CD4-positive, alpha-beta T cell treated with Interleukin-10 for 1 hour (primary cell): Measurements from ENCODE around the gene GIMAP2.
"Not testable (repeated sequence)": the region's sequence is repeated elsewhere in the genome, so short reads cannot be mapped to it uniquely, and the experiment has no call there.

Experiments used
- DNase-seq: peaks from one replicate; pipeline ENCODE4 v3.0.0-alpha.2; 2020

Gene GIMAP2

DNA sequence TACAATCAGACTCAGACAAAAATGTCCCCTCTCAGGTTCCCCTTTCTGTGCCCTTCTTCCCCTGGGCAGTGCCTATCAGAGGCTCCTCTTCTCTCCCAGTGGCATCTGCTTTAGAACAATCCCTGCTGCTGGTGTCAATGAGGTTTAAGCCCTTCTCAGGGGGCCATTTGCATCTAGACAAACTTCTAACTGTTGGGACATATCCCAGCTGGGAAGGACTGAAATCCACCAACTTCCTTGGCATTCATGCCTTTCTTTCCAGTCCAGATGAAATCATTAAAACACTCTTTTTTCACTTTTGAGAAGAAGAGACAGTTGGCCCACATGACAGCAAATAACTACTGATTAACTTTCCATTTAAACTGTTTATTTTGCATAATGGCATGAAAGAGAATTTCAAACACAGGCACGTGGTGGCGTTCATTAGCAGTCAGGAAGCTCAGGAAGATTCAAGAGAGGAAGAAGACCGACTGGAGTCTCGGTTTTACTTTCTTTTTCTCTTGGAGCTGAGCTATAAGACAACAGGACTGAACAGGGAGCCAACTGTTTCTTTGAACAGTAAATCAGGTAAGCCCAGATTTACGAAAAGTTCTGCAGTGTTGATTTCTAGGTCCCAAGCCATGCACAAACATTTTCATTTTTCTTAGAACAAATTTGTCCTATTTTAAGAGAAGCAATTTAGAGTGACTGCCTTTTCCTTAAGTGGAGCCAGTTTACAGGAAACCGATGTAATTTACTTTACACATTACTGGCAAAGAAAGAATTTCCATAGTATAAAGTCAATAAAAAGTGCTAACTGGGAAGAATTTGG, at the start of gene GIMAP2:
Gene GIMAP2, plus strand, starts transcription at position 488 of the 811 bp plus-strand sequence. CDS start 1,354 bp downstream, outside the sequence.
- DNase-seq = peak; percentile 75

DNA sequence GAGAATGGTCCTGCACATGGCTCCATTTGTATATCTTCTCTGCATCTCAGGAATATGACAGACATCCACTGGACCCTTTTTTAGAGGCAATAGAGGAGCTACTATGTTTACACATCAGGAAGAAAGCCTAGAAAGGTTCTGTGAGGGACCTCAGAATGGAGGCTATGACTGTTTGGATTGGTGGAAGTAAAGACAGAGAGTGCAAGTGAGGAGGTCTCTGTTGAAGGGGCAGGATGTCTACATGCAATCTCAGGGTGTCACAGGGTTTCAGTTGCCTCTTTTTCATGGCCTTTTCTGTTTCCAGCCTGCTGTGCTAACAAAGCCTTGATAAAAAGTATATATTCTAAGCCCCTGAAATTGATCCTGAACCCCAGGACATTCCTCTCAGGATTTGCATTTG, 43.7 kb upstream of the GIMAP2 start:
- no peak for DNase-seq

DNA sequence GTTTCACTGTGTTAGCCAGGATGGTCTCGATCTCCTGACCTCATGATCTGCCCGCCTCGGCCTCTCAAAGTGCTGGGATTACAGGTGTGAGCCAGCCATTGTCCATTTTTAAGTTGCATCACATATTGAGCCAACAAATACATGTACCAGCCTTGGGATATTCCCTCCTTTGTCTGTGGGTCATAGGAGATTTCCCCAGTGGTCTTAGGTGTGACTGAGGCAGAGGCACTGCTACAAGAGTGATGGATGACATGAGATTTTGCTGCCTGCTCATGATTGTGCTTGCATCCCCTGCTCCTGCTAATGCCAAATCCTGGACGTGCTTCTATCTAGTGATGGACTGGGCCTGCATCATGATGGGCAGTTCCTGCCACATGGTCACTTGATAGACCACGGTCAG, 42.6 kb upstream of the GIMAP2 start:
- no peak for DNase-seq

DNA sequence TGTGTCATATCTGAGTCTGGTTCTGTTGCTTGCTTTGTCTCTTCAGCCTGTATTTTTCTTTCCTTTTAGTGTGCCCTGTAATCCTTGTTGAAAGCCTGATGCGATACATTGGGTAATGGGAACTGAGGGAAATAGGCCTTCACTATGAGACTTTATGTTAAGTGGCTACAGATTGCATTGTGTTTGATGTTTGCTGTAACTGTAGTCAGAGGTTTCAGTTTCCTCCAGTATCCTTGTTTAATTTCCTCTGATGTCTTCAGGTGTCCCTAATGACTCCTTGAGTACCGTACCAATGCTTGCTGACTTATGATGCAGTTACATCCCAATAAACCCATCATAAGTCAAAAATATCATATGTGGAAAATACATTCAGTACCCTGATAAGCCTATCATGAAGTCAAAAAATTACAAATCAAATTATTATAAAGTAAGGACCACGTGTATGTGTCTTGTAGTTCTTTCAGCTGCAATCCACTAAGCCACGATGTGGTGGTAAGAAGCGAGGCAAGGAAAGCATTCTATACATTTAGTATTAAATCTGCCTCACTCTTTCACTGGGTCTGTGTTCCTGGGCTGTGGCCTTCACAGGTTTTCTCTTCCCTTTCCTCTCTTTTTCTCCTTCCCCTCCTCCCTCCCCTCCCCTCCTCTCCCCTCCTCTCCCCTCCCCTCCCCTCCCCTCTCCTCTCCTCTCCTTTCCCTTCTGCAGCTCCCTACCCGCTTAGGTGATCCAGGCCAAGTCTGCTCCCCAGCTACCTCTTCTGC, 40.1 kb upstream of the GIMAP2 start:
- DNase-seq = no peak

DNA sequence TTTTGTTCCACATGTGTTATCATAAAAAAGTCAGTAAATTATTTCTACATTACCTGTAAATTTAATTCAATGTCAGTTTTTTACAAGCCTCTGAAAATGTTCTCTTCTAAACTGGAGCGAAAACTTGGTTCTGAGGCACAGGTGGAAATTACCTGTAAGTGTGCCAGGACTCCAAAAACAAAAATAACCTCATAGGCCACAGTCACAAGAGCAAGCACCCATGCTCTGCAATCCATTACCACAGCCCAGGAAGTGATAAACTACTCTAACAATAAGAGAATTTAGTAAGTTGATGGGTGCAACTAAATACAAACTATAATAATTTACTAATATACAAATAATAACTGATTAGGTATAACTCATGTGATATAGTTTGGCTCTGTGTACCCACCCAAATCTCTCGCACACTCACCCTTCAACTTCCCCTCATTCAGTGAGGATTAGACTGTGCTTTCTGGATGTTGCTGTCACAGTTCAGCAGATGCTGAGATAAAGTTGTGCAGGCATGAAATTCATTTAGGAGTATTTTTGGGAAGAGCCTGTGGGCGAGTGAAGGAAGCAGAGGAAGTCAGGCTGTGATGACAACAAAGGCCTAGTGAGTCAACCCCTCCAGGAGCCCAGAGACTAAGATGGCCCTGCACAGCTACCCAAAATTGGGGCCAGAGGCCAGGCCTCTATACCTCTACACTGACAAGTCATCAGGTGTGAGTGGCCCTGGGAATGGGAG, 37.0 kb upstream of the GIMAP2 start:
- DNase-seq = peak; percentile 64

DNA sequence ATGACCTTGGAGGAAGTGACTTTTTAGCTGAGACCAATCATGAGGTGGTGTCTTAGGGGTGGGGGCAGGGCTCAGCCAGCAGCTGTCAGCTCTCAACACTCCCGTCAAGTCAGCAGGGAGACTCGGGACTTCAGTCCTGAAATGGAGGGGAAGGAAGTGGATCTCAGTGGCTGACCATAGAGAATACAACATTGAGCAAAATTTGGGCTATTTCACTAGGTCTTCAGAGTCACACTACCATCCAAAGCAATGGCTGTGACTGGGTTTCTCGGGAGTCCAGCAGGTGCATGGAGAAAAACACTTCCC, 36.5 kb upstream of the GIMAP2 start:
- DNase-seq = no peak

DNA sequence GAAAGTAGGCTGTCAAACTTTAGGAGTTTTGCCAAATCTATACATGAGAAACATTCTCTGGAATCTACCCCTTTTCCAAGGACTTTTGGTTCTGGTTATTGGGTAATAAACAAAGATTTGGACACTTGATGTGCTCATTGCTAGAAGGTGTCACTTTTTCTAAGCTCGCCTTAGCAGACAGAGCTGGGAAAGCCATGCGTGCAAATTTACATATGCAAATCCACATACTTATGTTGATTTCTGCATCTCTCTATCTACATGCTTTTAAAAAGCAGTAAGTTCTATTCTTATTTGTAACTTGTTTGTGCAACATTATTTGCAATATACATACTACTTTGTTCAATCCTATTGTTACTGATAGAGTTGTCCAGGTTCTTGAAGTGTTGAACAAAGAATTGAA, 30.8 kb upstream of the GIMAP2 start:
- DNase-seq = no peak

DNA sequence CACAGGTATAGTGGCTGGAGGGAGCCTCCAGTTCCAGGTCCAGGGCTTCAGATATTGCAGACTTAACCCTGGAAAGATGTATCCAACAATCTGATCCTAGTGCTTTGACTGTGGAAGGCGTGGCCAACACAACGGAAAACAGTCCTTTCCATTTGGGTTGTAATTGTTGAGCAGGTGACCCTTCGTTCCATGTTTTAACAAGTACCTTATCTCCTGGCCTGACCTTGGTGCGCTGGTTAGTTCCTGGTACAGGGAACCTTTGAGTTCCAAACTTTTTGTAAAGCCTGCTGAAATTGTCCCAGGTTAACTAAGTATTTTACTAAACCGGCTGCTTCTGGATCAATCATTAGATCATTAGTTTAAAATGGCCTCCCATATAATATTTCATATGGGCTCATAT, 29.5 kb upstream of the GIMAP2 start:
- no peak for DNase-seq

DNA sequence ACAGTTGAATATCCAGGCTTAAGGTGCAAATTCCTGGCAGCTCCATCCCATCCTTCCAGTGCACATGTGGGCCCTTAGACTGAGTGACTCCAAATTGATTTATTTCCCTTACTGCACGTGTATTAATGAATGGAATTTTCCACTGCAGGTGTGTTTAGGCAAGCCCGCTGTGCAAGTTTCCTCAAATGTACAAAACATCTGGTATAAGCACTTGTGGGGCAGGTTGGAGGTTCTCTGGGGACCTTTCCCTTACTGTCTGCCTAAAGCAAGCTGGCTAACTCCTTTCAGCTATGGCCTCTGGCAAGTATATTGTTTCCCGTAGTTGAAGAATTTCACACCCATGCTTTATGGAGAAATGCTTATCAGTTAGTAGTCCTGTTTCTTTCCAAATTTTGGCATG, 28.0 kb upstream of the GIMAP2 start:
- no peak for DNase-seq

DNA sequence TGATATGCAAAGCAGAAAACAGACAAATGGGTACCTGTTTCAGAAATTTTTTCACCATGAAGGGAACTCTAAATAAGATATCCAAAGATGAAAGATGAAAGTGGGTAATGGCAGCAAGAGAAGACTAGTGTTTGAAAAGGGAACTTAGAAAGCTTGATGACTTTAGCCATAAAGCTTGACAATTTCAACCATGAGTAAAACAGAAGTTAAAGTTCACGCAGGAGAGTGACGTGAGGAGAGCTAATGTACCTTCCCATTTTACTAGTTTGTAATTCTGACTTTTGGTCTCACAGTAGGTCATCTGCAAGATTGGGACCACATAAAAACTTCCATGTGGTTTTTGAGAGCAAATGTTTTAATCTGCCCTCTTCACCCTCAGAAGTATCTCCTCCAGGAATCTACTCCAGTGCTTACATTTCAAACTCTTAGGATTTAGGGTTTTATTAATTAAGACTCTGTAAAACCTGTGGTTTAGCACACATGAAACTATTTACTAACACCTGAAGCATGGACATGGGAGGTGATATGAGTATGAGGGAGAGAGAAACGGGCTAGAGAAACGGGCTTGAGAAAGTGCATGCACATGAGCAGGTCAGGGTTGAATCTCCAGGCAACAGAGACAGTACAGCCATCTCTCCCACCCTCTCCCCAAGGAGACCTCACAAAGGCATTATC, 24.4 kb upstream of the GIMAP2 start:
- DNase-seq = no peak

DNA sequence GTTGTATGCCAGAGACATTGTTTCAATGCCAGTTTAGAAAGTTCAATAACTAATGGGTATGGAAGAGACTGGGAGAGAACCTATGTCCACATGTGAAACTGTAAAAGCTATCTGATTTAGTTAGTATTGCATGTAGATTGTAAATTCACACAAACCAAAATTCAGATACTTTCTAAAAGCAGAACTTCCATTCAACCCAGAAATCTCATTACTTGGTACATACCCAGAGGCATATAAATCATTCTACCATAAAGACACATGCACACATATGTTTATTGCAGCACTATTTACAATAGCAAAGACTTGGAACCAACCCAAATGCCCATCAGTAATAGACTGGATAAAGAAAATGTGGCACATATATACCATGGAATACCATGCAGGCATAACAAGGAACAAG, 22.7 kb upstream of the GIMAP2 start:
- DNase-seq = not testable (repeated sequence)

DNA sequence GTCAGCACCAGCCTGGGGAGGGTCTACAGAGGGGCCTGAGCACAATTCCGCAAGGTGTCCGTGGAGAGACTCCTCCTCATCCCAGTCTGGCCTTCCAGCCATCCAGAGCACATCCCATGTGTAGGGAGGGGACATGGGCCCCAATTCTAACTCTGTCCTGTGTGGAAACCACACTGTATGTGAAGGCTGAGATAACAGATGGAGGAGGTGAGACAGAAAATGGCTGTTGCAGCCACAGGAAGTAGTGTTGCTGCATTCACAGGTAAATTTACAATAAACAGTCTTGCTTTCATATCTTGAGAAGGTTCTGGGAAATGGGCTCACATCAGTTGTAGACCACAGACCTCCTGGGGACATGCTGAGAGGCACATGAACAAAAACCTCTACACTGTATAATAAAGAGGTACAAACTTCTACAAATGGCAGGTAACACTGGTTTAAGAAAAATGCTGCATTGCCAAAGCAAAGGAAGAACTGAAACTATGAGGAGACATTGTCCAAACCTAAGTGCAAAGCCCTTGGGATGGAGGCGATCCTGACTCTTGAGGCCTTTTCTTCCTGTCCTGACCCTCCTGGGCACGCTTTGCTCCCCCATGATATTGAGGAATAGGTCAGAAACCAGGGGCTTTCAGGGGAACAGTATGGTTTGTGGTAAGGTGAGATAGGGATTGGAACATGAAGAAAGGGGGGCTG, 21.6 kb upstream of the GIMAP2 start:
- DNase-seq = peak; percentile 81

DNA sequence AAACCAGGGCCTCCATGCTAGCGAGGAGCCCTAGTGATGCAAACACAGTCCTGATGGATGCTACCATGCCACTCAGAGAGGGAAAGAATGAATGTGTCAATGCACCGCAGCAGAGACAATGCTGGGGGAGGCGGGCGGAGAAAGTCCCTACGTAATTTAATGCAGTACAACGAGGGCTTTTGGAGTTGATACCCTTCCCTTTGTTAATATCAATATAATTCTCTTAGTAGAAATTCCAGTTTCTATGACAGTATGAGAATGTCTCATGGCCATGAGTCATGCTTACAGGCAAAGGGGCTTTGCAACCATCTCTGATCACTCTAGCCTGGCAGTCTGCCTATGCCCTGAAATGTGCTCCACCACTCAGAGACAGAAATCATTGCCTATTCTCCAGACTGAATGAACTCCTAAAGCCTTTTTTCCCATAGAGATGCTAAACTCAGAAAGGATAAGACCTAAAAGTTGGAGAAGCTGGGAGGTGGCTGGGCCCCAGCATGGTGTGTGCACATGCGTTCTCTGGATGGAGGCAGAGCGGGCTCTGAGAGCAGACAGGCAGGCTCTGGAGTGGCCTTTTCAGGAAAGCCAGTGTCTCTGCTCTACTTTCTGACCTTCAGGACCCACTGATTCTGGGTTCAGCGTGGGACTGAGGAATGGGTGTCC, 20.3 kb upstream of the GIMAP2 start:
- no peak for DNase-seq

DNA sequence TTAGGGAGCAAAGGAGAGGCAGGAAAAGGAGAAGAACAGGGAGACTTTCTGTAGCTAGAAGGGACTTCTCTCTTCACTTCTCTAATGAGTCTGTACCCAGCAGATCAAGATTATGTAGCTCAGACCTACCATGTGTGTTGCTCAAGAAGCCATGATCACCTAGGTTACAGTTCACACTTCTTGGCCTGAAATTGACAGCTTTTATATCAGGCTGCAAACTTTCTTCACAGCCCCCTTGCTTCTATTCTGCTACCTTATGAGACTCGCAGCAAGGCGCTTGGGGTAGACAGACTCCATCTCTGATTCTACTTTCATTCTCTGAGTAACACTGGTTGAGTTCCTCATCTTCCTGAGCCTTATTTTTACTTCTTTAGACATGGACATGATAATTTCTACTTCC, 19.6 kb upstream of the GIMAP2 start:
- peak; percentile 68 for DNase-seq

DNA sequence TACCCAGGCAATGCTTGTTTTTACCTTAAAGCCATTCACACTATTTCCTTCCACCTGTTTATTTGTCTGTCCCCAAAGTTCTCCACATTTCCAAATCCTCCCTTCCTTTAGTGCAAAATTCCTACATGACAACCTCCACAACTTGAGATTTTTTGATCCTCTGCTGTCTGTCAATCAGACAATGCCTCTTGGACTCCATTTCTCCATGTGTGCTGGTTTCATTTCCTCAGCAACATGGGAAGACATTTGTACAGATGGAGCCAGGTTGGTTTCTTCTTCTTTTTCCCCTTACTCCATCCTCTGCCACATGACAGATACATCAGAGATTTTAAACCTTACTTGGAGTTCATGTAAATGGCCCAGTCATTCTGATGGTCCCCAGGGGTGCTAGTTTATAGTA, 19.1 kb upstream of the GIMAP2 start:
- DNase-seq = no peak

DNA sequence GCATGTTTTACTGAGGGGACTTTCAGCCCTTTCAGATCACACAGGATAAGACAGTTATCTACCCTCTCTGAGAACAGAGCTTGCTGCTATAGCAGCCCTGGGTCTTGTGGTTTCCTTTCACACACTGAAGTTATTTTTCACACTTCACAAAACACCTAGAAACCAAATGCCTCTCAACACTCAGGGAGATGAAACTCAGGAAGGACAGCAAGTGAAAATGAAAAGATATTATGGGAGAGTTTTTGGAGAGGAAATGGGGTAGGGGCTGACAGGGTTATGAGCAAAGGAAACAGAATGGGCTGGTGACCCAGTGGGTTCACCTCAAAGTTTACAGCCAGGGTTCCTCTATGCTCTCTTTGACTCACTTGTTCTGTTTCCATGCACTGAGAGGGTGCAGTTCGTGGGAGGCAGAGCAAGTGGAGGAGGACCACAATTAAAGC, 17.0 kb upstream of the GIMAP2 start:
- peak; percentile 87 for DNase-seq

DNA sequence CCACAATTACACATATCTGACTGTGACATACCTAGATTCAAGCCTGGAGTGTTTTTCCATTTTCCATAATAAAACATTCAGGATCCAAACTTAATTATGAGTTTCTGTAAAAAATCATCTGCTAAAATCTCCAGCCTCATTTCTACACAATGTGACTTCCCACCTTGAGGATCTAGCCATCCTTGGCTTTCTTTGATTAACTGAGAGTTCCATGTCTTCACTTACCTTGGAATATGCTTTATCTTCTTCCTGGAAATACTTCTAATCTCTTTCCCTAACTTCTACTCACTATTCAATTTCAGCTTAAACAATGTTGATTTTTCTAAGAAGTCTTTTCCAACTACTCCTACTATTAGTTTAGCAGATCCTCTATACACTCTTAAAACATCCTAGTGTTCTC, 16.5 kb upstream of the GIMAP2 start:
- no peak for DNase-seq

DNA sequence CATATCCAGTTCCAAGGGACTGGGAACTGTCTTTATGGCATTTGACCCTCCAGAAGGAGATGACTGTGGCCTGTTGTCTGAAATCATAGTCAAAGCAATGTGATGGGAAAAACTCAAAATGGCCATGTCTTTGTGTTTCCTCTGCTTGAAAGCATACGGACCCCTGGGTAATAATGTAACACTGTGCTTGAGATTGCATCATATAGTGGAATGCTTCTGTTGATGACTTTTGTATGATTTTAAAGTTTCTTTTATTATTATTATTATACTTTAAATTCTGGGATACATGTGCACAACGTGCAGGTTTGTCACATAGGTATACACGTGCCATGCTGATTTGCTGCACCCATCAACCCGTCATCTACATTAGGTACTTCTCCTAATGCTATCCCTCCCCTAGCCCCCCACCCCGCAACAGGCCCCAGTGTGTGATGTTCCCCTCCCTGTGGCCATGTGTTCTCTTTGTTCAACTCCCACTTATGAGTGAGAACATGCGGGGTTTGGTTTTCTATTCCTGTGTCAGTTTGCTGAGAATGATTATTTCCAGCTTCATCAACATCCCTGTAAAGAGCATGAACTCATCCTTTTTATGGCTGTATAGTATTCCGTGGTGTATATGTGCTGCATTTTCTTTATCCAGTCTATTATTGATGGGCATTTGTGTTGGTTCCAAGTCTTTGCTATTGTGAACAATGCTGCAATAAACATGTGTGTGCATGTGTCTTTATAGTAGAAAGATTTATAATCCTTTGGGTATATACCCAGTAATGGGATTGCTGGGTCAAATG, 13.5 kb upstream of the GIMAP2 start:
- not testable (repeated sequence) for DNase-seq

DNA sequence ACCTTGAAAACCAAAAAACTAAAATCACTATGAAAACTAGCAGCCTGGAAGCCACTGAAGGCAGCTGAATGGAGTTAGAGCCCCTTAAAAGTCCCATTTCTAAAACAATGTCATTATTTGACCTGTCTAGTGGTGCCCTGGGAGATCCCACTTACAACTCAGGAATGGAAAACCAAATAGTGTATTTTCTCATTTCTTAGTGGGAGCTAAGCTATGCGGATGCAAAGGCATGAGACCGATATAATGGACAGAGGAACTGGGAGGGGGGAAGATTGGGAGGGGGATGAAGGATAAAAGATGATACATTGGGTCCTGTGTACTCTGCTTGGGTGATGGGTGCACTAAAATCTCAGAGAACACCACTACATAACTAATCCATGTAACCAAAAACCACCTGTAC, 9.8 kb upstream of the GIMAP2 start:
- no peak for DNase-seq

DNA sequence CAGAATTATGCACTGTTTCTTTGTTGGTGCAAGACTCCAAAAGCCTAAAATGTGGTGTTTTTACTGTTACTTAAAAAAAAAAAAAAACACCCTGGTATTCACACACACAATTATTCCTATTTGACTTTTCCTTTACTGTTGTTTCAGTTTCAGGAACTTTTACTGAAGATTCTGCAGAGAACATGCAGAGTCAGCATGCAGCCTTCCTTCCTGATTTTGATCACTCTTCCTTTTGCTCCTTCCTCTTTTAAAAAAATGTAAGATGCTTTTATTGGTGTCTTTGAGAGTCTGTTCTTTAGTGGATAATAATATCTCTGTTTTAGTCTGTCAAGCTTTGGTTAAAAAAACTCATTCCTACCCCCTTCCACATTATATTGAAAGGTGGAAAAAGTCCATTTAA, 9.2 kb upstream of the GIMAP2 start:
- not testable (repeated sequence) for DNase-seq

DNA sequence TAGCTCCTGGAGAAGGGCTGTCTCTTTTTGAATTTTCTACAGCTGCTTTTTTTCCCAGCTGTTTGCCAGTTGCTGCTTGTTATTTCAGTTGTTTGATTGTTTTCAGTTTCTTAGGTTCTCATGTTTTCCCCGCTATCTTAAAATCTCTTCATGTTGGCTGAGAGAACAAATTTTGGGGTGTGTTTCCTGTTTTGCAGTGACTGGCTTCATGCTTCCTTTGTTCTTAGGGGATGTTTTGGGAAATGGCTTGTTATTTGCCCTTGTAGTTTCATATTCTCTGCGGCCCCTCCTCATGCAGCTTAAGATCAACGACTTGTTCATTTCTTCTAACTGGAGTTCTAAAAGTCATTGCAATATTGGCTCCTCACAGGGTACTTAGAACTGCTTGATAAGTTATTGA, 8.7 kb upstream of the GIMAP2 start:
- DNase-seq = peak; percentile 82
